Omental fat pad (tissue), 4 donors: ENCODE data around the gene ACTN3. TPM values are rescaled to one million over a fixed set of nuclear protein-coding genes. Genes with fewer than 3 reads are reported as not detected.

ENCODE experiments used
- ATAC-seq: fragments of 150-250 bp; one replicate; pipeline ENCODE4 v1.9.1; 2016; ENCODE audit warnings: mild to moderate bottlenecking, moderate library complexity; ENCODE audit not compliant: low FRiP score
- DNase-seq: peaks from one replicate; pipeline ENCODE4 v3.0.0-alpha.2; 2019; ENCODE audit warnings: low spot score
- CTCF ChIP-seq, 3 donors: fragments of 450-650 bp; IDR thresholded peaks; one replicate each; pipeline ENCODE4 v1.5.1; 2016 to 2017; ENCODE audit warnings: antibody characterized with exemption in 3 of 3, mild to moderate bottlenecking in 3 of 3, moderate library complexity in 2 of 3
- total RNA-seq, 4 donors: library from RNA; depleted of rRNA; stranded (reverse); fragments of >200 nt; gene quantifications; one replicate each; pipeline ENCODE4 v1.1.0, GENCODE V29; 2016

ACTN3 gene
- total RNA-seq, 4 donors from 2014 or later, result not detected

GRCh38 chr11:66564538-66564937 is 17.8 kb downstream of the ACTN3 start:
- ATAC-seq (no peak), DNase-seq (no peak)
- no peak for TF ChIP-seq CTCF (IDR thresholded peaks at IDR 0.05)

- no peak for DNase-seq
- no peak for TF ChIP-seq CTCF (IDR thresholded peaks at IDR 0.05)
- no peak for ATAC-seq
Observed at GRCh38 chr11:66564984-66565383, 18.3 kb downstream of the ACTN3 start.

- ATAC-seq (no peak), DNase-seq (no peak)
- no peak for TF ChIP-seq CTCF (IDR thresholded peaks at IDR 0.05)
Observed at GRCh38 chr11:66566221-66566620, 19.5 kb downstream of the ACTN3 start.

- DNase-seq (no peak), ATAC-seq (no peak)
- TF ChIP-seq CTCF (IDR thresholded peaks at IDR 0.05), result no peak
Observed at GRCh38 chr11:66567787-66568123, 21.1 kb downstream of the ACTN3 start.

GRCh38 chr11:66568124-66568916 is 21.6 kb downstream of the ACTN3 start, which contains the start of gene CTSF:
TSS of gene CTSF (minus strand) at chr11:66568606. CDS start at chr11:66568486, 120 bp downstream.
- peak; percentile 69 for DNase-seq
- no peak for TF ChIP-seq CTCF (IDR thresholded peaks at IDR 0.05)
- ATAC-seq, result peak; percentile 90

- ATAC-seq (no peak), DNase-seq (no peak)
- TF ChIP-seq CTCF (IDR thresholded peaks at IDR 0.05), result no peak
Observed at GRCh38 chr11:66569076-66569475, 22.4 kb downstream of the ACTN3 start.
